ENCODE data around the gene GSG1L.

Gene GSG1L

DNA sequence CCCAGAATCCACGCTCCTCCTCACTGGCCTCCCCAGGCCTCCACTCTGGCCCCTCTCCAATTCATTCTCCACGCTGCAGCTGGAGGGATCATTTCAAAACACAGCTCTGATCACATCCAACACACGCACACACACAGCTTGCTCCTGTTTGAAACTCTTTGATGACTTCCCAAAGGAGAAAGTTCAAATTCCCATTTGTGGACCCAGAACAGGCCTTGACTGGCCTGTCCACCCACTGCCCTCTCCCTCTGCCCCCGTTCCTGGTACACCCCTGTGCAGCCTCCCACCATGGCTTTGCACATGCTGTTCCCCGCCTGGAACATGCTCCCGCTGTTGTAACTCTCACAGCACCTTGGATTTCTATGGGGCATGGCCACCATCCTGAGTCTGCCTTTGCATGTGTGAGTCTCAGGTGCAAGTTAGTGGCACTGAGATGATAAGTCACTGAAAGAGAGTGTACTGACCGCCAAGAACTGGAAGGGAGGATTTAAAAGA is 100.0 kb downstream of the GSG1L start:
- TF ChIP-seq NFIC (IDR thresholded peaks at IDR 0.05) (no peak), EGR1 (IDR thresholded peaks at IDR 0.05) (no peak), CREB1 (IDR thresholded peaks at IDR 0.05; ENCODE audit: low read depth) (no peak), FOXM1 (IDR thresholded peaks at IDR 0.05; ENCODE audit: borderline replicate concordance, low read depth) (no peak), TCF12 (IDR thresholded peaks at IDR 0.05; ENCODE audit: low read depth) (no peak), RAD21 (IDR thresholded peaks at IDR 0.05; ENCODE audit: low read depth) (no peak), EP300 (IDR thresholded peaks at IDR 0.05; ENCODE audit: borderline replicate concordance) (no peak), YY1 (IDR thresholded peaks at IDR 0.05; ENCODE audit: low read depth) (no peak), TEAD4 (IDR thresholded peaks at IDR 0.05) (no peak)
- TF ChIP-seq, protein P1, sequence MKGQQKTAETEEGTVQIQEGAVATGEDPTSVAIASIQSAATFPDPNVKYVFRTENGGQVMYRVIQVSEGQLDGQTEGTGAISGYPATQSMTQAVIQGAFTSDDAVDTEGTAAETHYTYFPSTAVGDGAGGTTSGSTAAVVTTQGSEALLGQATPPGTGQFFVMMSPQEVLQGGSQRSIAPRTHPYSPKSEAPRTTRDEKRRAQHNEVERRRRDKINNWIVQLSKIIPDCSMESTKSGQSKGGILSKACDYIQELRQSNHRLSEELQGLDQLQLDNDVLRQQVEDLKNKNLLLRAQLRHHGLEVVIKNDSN (IDR thresholded peaks at IDR 0.05) = no peak
- TF ChIP-seq, protein P2, sequence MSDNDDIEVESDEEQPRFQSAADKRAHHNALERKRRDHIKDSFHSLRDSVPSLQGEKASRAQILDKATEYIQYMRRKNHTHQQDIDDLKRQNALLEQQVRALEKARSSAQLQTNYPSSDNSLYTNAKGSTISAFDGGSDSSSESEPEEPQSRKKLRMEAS (IDR thresholded peaks at IDR 0.05) = no peak

DNA sequence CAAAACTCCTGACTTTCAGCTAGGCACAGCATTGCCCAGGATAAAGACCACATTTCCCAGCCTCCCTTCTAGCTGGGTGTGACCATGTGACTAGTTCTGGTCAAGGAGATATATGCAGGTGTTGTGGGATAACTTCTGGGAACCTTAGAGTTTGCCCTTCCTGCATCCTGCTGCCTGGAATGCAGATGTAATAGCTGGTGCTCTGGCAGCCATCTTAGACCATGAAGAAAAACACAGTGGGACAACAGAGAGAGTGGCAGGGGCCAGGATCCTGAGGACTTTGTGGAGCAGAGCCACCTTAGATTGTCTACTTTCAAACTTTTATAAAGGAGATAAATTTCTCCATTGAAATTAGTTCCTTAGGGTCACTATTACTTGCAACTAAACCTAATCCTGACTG is 101.3 kb downstream of the GSG1L start:
- no peak for TF ChIP-seq NFIC (IDR thresholded peaks at IDR 0.05)
- no peak for TF ChIP-seq YY1 (IDR thresholded peaks at IDR 0.05; ENCODE audit: low read depth)
- no peak for TF ChIP-seq FOXM1 (IDR thresholded peaks at IDR 0.05; ENCODE audit: borderline replicate concordance, low read depth)
- TF ChIP-seq, protein P1 (IDR thresholded peaks at IDR 0.05) = no peak
- TF ChIP-seq TCF12 (IDR thresholded peaks at IDR 0.05; ENCODE audit: low read depth) = no peak
- TF ChIP-seq, protein P2 (IDR thresholded peaks at IDR 0.05) = no peak
- no peak for TF ChIP-seq EP300 (IDR thresholded peaks at IDR 0.05; ENCODE audit: borderline replicate concordance)
- no peak for TF ChIP-seq EGR1 (IDR thresholded peaks at IDR 0.05)

DNA sequence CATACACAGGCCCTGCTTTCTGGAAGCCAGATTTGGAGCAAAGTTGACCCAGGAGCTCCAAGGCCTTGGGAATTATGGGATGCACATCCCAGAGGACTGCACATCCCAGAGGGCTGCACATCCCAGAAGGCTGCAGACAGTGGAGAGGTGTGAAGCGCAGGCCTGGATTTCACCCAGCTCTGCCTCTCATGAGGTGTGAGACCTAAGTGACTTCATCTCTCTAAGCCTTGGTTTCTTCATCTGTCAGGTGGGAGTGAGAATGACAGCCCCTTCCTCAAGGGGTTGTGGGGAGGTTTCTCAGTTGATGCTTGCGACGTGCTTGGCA is 102.3 kb downstream of the GSG1L start:
- TF ChIP-seq FOXM1 (IDR thresholded peaks at IDR 0.05; ENCODE audit: borderline replicate concordance, low read depth) = no peak
- TF ChIP-seq, protein P3, sequence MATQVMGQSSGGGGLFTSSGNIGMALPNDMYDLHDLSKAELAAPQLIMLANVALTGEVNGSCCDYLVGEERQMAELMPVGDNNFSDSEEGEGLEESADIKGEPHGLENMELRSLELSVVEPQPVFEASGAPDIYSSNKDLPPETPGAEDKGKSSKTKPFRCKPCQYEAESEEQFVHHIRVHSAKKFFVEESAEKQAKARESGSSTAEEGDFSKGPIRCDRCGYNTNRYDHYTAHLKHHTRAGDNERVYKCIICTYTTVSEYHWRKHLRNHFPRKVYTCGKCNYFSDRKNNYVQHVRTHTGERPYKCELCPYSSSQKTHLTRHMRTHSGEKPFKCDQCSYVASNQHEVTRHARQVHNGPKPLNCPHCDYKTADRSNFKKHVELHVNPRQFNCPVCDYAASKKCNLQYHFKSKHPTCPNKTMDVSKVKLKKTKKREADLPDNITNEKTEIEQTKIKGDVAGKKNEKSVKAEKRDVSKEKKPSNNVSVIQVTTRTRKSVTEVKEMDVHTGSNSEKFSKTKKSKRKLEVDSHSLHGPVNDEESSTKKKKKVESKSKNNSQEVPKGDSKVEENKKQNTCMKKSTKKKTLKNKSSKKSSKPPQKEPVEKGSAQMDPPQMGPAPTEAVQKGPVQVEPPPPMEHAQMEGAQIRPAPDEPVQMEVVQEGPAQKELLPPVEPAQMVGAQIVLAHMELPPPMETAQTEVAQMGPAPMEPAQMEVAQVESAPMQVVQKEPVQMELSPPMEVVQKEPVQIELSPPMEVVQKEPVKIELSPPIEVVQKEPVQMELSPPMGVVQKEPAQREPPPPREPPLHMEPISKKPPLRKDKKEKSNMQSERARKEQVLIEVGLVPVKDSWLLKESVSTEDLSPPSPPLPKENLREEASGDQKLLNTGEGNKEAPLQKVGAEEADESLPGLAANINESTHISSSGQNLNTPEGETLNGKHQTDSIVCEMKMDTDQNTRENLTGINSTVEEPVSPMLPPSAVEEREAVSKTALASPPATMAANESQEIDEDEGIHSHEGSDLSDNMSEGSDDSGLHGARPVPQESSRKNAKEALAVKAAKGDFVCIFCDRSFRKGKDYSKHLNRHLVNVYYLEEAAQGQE (IDR thresholded peaks at IDR 0.05; ENCODE audit: low read depth) = no peak
- TF ChIP-seq, protein P1 (IDR thresholded peaks at IDR 0.05) = no peak
- TF ChIP-seq TCF12 (IDR thresholded peaks at IDR 0.05; ENCODE audit: low read depth) = no peak
- TF ChIP-seq YY1 (IDR thresholded peaks at IDR 0.05; ENCODE audit: low read depth) = no peak
- no peak for TF ChIP-seq EGR1 (IDR thresholded peaks at IDR 0.05)
- no peak for TF ChIP-seq ZBTB7A (IDR thresholded peaks at IDR 0.05; ENCODE audit: low read depth)
- TF ChIP-seq EP300 (IDR thresholded peaks at IDR 0.05; ENCODE audit: borderline replicate concordance) = no peak
- no peak for TF ChIP-seq RAD21 (IDR thresholded peaks at IDR 0.05; ENCODE audit: low read depth)
- TF ChIP-seq NFIC (IDR thresholded peaks at IDR 0.05) = no peak
- TF ChIP-seq CREB1 (IDR thresholded peaks at IDR 0.05; ENCODE audit: low read depth) = no peak
- no peak for TF ChIP-seq TEAD4 (IDR thresholded peaks at IDR 0.05)
- no peak for TF ChIP-seq CEBPB (IDR thresholded peaks at IDR 0.05)
- no peak for TF ChIP-seq TAF1 (IDR thresholded peaks at IDR 0.05; ENCODE audit: low read depth)
- TF ChIP-seq, protein P2 (IDR thresholded peaks at IDR 0.05) = no peak

DNA sequence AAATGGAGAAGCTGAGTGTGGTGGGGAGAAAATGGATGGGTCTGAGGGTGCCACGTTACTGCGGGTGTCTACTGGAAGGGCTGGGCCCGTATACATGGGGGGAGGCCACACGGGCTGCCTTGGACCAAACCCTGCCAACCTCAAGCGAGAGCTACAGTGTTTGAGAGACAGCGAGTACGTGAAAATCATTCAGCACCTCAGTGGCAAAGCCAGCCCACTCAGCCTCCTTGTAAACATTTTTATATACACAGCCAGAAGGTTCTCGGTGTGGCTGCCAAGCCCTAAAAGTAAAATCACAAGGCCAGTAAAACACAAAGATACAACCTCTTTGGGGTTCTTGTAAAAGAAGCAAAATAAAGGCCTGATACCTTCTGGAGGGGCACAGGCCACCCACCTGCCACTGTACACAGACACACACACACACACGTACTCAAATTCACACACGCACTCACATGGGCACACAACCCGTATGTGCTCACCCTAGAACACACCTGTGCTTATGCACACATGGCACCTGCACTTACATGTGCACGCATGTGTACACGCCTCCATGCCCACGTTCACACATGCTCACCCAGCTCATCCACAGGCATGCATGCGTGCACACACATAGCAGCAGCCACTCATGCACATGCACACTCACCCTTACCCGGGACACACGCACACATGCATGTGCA is 102.8 kb downstream of the GSG1L start:
- TF ChIP-seq CREB1 (IDR thresholded peaks at IDR 0.05; ENCODE audit: low read depth) = no peak
- no peak for TF ChIP-seq FOXM1 (IDR thresholded peaks at IDR 0.05; ENCODE audit: borderline replicate concordance, low read depth)
- TF ChIP-seq TEAD4 (IDR thresholded peaks at IDR 0.05) = no peak
- TF ChIP-seq TCF12 (IDR thresholded peaks at IDR 0.05; ENCODE audit: low read depth) = no peak
- TF ChIP-seq, protein P1 (IDR thresholded peaks at IDR 0.05) = no peak
- TF ChIP-seq ZBTB7A (IDR thresholded peaks at IDR 0.05; ENCODE audit: low read depth) = no peak
- TF ChIP-seq, protein P3 (IDR thresholded peaks at IDR 0.05; ENCODE audit: low read depth) = no peak
- TF ChIP-seq NFIC (IDR thresholded peaks at IDR 0.05) = no peak
- TF ChIP-seq, protein P2 (IDR thresholded peaks at IDR 0.05) = no peak
- no peak for TF ChIP-seq EGR1 (IDR thresholded peaks at IDR 0.05)
- no peak for TF ChIP-seq YY1 (IDR thresholded peaks at IDR 0.05; ENCODE audit: low read depth)
- no peak for TF ChIP-seq EP300 (IDR thresholded peaks at IDR 0.05; ENCODE audit: borderline replicate concordance)
- no peak for TF ChIP-seq CEBPB (IDR thresholded peaks at IDR 0.05)
- no peak for TF ChIP-seq TAF1 (IDR thresholded peaks at IDR 0.05; ENCODE audit: low read depth)
- no peak for TF ChIP-seq RAD21 (IDR thresholded peaks at IDR 0.05; ENCODE audit: low read depth)
